ENCODE data around the gene ALDH3B1.

Gene ALDH3B1

DNA sequence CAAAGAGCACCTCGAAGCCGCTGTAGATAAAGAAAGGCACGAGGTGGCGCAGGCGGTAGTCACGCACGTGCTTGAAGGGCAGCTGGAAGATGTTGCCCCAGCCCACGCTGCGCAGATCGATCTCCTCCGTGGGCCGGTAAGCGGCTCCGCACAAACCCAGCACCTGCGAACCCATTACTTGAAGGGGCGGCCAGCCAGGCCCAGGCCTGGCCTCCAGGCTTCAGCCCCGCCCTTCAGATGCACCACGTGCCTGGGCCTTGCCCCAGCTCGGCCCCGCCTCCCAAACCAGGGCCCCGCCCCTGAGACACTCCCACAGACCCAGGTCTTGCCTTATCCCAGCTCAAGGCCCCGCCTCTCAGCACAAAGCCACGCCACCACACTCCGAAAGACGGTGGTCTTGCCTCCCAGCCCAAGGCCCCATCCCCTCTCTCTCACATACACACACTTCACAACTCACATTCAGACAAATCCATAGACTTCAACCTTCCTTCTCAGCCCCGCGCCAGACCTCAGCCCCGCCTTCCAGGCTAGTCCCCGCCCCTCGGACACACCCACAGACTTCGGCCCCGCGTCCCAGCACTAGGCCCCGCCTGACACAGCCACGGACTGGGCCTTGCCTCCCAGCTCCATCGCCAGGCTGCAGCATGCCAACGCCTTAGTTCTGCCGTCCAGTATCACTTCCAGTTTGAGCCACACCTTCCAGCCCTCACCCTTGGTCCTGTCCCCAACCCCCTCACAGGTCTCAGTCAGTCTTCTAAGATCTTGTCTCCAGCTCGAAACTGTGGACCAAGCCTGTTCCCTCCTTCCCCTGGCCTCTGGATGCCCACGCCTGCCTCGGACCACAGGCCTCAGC, 13.3 kb upstream of the ALDH3B1 start:
- in situ Hi-C loops (cut with MboI; ENCODE audit: low sequenced_read_pairs), result no loop called here

DNA sequence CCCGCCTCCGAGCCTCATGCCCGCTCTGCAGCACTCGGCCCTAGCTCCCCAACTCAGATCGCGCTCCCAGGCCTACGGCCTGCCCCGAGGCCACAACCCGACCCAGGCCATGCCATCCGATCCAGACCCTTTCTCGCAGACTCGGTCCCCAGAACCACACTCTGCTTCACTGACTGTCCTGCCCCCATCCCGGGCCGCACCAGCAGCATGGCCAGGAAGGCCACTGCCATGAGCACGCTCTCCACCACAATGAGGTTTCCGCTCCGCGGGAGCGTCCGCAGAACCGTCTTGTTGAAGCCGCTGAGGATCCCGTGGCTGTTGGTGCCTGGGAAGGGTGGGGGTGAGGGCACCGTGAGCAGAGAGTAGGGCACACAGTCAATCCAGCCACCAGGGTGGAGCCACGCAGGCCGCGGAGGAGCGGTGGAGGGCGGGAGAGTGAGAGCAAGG, 12.6 kb upstream of the ALDH3B1 start:
- in situ Hi-C loops (cut with MboI; ENCODE audit: low sequenced_read_pairs), result no loop called here

DNA sequence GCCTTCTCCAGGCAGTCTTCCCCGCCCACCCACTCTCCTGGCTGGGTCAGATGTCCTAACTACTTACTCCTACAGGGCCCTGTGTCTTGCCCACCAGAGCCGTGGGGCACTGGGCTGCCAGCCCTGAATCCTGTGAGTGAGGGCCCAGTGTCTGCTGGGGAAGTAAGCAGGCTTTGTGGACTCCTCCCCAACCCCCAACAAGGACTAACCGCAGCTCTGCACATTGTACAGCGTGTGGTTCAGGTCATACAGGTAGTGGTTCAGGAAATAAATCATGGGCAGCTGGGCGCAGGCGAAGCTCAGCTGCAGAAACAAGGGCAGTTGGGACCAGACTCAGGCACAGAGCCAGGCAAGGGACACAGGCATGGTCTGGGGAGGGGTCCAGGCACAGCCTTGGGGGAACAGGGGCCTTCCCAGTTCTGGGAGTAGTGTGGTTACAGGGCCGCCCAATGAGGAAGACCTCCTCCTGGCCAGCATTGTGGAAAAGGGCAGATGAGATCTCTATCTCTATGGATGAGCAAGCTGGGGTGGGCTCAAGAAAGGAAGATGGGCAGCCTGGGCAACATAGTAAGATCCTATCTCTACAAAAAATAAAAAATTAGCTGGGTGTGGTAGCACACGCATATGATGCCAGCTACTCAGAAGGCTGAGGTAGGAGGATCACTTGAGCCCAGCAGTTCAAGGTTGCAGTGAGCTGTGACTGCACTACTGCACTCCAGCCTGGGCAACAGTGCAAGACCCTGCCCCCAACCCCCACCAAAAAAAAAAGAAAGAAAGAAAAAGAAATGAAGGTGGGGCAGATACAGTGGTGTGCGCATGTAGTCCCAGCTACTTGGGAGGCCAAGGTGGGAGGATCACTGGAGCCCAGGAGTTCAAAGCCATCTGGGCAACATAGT, 11.7 kb upstream of the ALDH3B1 start:
- in situ Hi-C loops (cut with MboI; ENCODE audit: low sequenced_read_pairs), result no loop called here

GRCh38 chr11:67999201-67999629, 10.9 kb upstream of the ALDH3B1 start:
- in situ Hi-C loops (cut with MboI; ENCODE audit: low sequenced_read_pairs), result no loop called here

DNA sequence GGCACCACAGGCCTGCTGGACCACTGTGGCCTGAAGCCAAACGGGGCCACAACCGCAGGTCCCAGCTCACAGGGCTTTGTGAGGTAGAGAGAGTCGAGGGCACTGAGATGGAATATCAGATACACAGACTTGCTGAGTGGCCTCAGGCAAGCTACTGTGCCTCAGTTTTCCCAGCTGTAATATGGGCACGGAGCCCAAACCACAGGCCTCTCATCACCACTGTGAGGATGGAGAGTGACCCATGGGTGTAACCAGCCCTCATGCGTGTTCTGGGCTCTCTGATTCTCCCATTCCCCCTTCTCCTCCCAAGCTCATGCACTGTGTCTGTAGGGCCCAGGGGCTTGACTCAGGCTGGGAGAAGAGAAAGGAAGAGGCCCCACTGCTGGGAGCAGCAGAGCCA, 10.4 kb upstream of the ALDH3B1 start:
- in situ Hi-C loops (cut with MboI; ENCODE audit: low sequenced_read_pairs), result no loop called here

- in situ Hi-C loops (cut with MboI; ENCODE audit: low sequenced_read_pairs), result no loop called here
These were observed 7.6 kb upstream of the ALDH3B1 start for GRCh38 chr11:68002575-68002937.

GRCh38 chr11:68002938-68003845, 6.9 kb upstream of the ALDH3B1 start:
- in situ Hi-C loops (cut with MboI; ENCODE audit: low sequenced_read_pairs), result no loop called here

DNA sequence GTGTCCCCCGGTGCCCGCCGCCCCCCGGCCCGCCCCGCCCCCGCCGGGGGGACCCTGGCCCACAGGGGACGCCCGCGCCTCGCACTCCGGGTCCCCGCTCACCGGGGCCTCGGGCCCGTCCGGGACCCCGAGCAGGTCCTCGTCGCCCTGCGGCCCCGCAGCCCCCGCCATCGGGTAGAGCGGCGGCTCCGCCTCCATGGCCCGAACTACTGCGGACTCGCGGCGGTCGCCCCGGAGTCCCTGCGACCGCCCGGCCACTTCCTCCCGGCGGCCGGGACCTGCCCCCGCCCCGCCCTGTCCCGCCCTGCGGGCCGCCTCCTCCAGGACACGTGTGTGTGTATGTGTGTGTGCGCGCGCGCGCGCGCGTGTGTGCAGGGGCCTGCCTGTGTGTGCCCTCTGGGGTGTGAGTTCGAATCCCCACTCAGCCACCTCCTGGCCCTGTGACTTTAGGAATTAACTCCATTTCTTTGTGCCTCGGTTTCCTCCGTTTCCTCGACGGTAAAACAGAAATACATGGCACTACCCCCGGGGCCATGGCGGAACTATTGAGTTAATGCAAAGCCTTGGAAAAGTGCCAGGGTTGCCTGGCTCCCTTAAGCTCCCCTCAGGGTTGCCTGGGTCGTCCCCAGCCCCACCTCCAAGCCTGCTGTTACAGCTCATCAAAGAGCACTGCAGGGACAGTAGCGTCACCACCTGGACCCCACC, 6.1 kb upstream of the ALDH3B1 start, which contains the start of gene UNC93B1:
Gene UNC93B1, minus strand, starts transcription at position 252 of the 705 bp plus-strand sequence. Its CDS starts 54 bp downstream, at position 198.
- in situ Hi-C loops (cut with MboI; ENCODE audit: low sequenced_read_pairs), result no loop called here

GRCh38 chr11:68004551-68005335, 5.4 kb upstream of the ALDH3B1 start:
- in situ Hi-C loops (cut with MboI; ENCODE audit: low sequenced_read_pairs), result no loop called here

DNA sequence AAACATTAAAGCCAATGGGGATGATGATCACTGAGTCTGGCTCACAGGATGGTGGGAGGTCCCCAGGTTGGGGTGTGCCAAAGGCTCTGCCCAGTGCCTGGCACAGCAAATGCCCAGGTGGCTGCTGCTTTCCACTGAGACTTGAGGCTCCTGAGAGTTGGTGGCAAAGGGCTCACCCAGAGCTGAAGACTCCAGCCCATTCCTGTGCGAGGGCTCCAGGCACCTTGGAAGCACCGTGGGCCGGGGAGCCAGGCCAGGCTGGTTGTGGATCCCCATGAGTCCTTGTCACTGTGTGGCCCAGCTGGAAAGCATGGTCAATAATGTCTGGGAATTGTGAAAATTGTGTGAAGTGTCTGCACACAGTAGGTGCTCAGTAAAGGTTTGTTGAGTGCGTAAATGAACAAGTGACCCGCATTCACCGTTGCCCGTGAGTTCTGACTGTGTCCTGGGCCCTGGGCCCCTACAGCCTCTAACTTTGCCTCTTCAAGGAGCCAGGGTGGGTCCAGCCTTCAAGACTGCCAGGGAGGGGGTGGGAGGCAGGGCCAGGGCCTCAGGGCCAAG, 3.4 kb upstream of the ALDH3B1 start:
- in situ Hi-C loops (cut with MboI; ENCODE audit: low sequenced_read_pairs), result no loop called here

GRCh38 chr11:68007498-68008380, 2.4 kb upstream of the ALDH3B1 start:
- in situ Hi-C loops (cut with MboI; ENCODE audit: low sequenced_read_pairs), result no loop called here

DNA sequence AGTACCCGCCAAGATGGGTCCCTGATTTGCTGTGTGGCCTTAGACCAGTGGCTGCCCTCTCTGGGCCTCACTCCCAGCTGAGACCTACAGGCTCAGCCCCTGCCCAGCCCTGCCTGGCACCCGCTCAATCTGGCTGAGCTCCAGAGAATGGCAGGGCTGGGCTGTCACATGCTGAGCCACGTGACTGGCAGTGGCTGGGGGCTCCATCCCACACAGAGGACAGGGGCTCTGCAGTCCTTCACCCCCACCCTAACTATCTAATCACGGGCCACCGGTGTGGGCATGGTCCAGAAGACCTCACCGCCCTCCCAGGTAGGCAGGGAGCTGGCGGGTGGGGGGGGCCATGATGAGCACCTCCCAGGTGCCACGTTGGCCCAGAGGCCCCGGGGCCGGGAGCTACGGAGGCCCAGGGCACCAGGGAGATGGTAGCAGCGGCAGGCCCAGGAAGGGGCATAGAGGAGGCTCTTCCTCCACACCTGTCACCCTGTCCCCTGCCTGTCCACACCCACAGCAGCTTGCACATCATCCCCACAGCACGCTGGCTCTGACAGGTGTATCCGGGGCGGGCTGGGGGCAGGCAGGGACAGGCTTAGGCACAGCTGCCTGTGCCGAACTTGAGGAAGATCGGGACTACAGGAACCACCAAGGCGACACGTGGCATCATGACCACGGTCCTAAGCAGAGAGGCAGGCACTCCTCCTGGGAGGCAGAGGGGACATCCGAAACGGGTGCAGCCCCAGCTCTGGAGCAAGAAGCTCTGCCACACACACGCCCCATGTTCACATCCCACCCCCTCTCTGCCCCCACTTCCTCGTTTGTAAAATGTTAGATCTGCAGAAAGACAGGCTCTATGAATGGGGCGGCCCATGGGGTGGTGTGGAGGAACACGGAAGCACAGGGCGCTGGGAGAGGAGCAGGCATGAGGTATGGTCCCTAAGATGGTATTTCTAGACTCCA, 1.5 kb upstream of the ALDH3B1 start:
- in situ Hi-C loops (cut with MboI; ENCODE audit: low sequenced_read_pairs), result no loop called here

DNA sequence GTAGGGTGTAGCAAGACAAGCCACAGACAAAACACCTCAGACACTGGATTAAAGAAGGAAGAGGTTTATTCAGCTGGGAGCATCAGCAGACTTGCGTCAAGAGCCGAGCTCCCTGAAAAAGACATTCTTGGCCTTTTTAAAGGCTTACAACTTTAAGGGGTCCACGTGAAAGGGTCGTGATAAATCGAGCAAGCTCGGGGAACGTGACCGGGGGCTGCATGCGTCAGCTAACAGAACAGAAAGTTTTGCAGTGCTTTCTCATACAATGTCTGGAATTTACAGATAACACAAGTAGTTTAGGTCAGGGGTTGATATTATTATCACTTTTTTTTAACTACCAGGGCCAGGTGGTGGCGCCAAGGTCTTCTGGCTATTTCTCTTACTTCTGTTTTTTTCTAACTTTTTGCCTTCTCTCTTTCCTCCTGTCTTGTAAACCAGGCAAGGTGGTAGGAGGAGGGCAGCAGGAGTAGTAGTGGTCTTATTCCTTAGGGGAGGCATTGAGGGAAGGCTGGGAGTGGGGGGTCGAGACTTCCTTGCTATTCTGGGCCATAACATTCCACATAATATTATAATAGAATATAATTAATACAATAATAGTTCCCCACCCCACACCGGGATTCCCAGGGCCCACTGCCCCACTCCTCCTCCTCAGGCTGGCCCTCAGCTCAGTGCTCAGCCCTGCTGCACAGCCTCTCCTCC, 587 bp upstream of the ALDH3B1 start:
- in situ Hi-C loops (cut with MboI; ENCODE audit: low sequenced_read_pairs), result no loop called here

DNA sequence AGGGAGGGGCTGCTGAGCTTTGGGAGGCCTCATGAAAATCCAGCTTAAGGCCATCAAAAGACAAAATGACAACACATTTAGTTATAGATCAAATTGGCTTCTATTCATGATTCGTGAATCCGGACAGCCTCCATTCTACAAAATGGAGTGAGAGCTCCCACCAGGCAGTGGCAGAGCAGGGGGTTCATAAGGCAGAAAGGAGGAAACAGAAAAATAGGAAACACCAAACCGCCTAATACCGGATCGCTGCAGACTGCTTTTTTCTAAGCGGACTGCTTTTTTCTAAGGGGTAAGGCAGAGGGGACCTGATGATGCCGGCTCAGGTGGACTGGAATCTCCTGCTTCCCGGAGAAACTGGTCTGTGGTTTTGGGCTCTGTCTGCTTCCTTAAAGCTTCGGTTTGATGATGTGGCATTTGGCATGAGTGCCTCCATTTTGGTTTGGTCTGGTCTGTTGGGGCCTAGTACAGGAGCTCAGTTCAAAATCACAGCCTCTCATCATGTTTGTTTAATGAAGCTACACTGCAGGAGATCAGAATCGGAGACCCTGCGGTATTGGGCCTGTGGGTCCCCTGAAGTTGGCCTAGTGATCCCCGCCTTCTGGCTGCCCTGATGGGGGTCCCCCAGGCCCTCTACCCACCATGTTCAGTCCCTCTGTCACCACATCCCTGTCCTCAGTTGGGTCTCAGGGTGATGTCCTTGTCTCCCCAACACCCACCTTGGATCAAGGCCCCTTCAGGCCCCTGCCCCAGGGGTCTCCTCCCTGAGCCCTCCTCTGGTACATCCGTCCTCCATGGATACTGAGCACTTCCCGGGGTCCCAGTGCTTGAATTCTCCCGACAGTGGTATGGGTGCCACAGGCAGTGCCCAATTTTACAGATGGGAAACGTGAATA, 1.2 kb downstream of the ALDH3B1 start:
- in situ Hi-C loops (cut with MboI; ENCODE audit: low sequenced_read_pairs), result no loop called here

Measured in HL-60/S4 treated with retinoic acid at 250 ng/mL for 4 days and 3 days (cell line).